Measurements from ENCODE around the gene MYBPC3. TPM values are rescaled to one million over a fixed set of nuclear protein-coding genes. Genes with fewer than 3 reads are reported as not detected.
"Not testable (repeated sequence)": the region's sequence is repeated elsewhere in the genome, so short reads cannot be mapped to it uniquely, and the experiment has no call there.

Gene MYBPC3
- total RNA-seq, 1 donor from 2014 or later: 0.48 TPM

DNA sequence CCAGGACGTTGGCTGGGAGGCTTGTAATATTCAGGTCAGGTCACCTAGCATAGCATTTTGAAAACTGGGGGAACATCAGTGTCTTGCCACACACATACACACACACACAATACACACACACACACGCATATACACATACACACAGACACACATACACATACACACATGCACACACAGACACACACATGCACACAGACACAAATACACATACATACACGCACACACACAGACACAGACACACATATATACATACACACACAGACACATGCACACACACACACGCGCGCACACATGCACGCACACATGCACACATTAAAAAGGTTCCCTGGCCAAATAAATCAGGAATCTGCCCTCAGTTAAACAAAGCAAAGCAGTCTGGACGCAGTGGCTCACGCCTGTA is 12.5 kb downstream of the MYBPC3 start:
- DNase-seq (ENCODE audit: low spot score): no peak

DNA sequence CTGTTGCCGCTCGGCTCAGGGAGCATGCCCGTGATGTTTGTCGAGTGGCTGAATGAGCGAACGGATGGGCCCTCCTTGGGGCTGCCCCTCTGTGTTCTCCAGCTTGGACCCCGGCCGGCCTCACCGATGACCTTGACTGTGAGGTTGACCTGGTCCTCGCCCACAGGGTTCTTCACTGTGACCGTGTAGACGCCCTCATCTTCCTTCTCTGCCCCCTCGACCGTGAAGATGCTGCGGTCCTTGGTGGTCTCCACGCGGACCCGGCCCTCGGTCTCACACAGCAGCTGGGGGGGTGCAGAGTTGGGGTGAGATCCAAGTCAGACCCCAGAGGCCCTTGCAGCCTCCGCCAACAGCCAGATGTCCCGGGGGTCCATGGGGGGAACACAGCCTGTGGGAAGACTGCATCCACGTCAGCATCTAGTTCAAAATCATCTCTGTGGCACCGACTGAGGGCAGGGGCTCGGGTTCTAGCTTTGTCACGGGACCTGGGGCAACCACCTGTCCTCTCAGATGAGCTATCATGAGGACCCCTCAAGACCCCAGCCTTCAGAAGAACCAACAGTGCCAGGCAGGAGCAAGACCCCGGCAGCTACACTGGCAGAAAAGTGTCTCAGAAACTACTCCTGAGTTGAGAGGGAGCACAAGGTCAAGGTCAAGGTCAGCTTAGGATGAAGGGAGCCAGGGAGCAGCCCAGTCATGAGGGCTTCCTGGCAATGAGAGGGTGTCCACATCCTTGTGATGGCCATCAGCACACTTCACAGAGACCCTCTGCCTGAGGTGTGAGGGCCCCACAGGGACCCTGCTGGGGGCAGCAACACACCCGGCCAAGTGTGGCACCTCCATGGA is 13.9 kb downstream of the MYBPC3 start:
- DNase-seq (ENCODE audit: low spot score): no peak

- no peak for DNase-seq (ENCODE audit: low spot score)
Observed at GRCh38 chr11:47337229-47337924, 15.1 kb downstream of the MYBPC3 start.

DNA sequence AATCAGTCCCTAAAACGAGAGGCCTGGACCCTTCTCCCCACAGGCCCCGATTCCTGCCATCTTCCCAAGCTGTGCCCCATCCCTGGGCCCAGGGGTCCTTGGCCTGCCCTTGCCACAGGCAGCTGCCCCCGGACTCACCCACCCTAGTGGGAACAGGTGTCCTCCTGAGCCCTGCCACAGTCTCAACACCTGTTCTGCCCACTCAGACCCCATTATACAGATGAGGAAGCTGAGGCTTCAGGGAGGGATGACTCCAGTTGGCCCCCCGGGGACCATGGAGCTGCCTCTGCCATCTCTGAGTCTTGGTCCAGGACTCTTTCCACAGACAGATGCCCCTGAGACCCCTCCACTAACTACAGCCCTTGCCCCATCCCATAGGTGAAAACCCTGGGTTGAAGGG is 15.9 kb downstream of the MYBPC3 start:
- no peak for DNase-seq (ENCODE audit: low spot score)

DNA sequence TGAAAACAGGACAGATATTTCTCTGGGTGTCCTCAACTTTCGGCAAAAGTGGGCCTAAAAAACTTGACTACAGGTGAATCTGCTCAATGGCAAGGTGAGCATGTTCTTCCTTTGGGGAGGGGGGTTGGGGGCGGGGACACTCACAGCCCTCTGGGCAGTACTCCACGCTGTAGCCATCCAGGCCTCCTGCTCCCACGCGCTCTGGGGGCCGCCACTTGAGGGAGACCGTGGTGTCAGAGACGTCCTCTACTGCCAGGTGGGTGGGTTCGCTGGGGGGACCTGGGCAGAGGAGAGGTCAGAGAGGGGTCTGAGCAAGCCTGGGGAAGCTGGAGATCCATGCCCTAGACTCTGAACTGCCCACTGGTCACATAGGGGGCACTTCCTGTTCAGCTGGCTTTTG is 16.8 kb downstream of the MYBPC3 start:
- DNase-seq (ENCODE audit: low spot score): no peak

- DNase-seq (ENCODE audit: low spot score): not testable (repeated sequence)
Observed at GRCh38 chr11:47334699-47335411, 17.6 kb downstream of the MYBPC3 start.

DNA sequence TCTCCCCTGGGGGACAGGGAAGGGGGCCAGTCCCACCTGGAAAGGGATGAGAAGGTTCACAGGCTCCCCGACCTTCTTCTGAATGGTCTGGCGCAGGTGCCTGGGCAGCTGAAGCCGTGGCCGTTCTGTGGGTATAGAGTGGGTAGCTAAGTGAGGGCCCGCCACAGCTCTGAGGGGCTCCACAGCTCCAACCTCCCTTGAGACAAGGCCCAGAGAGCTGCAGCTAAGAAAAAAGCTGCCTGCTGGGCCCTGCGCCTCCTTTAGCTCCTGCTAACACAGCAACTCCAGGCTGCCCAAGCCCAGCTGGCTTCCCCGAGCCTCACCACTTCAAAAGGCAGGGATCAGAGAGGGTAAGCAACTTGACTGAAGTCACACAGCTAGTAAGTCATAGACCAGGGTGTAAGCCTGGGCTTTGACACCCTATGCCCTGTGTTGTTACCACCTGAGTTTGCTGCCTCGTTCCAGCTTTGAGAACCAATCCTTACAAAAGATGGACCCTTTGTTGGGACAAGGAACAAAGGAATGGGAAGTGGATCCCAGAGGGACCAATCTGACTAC is 18.5 kb downstream of the MYBPC3 start:
- no peak for DNase-seq (ENCODE audit: low spot score)

DNA sequence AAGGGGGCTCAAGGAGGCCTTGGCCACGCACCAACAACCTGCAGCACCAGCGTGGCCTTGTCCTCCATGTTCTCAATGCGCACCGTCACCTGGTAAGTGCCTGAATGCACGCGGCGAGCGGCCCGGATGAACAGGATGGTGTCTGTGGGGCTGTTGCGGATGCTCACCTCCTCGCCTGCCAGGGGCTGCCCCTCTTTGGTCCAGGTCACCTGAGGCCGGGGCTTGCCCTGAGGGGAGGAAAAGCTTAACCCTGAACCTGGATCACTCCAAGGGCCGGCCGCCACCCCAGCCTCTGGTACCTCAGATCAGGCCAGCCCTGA is 19.0 kb downstream of the MYBPC3 start:
- no peak for DNase-seq (ENCODE audit: low spot score)

- DNase-seq (ENCODE audit: low spot score): no peak
Observed at GRCh38 chr11:47332791-47333525, 19.5 kb downstream of the MYBPC3 start.

DNA sequence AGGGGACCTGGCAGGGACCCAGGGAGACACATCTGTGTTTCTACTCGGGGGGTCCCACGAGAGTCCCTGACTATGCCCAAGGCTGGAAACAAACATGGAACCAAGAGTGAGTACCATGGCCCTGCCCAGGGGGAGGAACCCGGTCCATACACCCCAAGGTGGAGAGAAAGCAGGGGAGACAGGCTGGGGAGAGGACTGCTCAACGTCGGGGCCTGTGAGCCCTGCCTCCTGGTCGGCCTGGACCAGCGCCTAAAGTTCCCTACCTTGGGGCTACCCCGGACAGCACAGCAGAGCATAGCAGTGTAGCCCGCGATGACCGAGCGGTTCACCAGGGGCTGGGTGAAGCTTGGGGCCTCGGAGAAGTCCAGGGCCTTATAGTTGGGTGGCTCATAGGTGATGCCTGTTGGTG is 20.2 kb downstream of the MYBPC3 start:
- DNase-seq (ENCODE audit: low spot score): no peak

GRCh38 chr11:47331454-47332302 is 20.8 kb downstream of the MYBPC3 start:
- DNase-seq (ENCODE audit: low spot score): no peak

GRCh38 chr11:47329987-47330931 is 22.2 kb downstream of the MYBPC3 start:
- DNase-seq (ENCODE audit: low spot score): no peak

DNA sequence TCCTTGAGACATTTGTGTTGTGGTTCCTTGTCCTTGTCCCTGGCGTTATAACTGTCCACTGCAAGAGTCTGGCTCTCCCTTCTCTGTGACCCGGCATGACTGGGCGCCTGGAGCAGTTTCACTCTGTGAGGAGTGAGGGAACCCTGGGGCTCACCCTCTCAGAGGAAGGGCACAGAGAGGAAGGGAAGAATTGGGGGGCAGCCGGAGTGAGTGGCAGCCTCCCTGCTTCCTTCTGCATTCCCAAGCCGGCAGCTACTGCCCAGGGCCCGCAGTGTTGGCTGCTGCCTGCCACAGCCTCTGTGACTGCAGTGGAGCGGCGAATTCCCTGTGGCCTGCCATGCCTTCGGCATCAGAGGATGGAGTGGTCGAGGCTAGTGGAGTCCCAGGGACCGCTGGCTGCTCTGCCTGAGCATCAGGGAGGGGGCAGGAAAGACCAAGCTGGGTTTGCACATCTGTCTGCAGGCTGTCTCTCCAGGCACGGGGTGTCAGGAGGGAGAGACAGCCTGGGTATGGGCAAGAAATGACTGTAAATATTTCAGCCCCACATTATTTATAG is 23.0 kb downstream of the MYBPC3 start:
- no peak for DNase-seq (ENCODE audit: low spot score)

DNA sequence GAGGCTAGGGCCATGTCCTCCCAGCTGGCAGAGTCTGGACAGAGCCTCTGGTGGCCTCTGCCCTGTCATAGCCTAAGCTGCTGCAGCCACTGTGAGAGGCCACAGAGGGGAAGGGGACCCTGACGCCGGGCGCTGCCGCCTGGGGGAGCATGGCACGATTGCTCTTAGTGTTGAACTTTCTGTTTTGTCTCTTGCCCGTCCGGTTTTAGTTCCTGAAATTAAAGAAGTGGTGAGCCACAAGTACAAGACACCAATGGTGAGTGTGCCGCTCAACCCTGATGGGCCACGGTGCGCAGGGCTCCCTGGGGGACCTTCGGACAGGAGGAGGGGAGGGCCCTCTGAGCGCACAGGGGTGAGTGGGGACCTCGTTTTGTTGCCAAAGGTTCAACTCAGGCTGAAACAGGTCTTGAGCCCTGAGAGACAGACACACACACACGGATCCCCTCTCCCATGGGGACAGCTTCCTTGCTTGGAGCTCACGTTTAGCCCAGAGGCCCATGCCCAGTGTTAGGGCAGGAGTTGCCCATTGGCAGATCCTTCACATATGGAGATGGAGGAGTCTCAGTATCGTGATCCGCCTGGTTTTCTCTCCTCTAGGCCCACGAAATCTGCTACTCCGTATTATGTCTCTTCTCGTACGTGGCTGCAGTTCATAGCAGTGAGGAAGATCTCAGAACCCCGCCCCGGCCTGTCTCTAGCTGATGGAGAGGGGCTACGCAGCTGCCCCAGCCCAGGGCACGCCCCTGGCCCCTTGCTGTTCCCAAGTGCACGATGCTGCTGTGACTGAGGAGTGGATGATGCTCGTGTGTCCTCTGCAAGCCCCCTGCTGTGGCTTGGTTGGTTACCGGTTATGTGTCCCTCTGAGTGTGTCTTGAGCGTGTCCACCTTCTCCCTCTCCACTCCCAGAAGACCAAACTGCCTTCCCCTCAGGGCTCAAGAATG is 23.8 kb downstream of the MYBPC3 start:
- no peak for DNase-seq (ENCODE audit: low spot score)

DNA sequence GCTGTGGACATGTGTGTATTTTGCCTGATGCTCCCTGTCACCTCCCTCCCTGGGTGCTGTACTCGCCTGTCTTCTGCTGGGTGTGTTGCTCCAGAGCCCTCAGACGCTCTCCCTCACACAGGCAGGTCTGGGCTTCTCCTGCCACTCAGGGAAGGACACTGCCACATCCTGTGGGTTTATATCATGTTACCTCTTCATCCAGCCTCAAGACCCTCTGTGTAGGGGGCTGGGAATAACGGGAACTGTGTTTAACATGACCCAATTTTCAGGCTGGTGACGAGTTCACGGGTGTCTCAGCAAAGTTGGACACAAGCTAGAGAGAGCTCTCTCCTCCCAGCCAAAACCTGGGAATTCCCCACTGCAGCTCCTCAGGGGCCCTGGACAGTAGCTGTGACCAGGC is 24.6 kb downstream of the MYBPC3 start:
- no peak for DNase-seq (ENCODE audit: low spot score)

- DNase-seq (ENCODE audit: low spot score): no peak
Observed at GRCh38 chr11:47327025-47327424, 25.5 kb downstream of the MYBPC3 start.

GRCh38 chr11:47326198-47326597 is 26.3 kb downstream of the MYBPC3 start:
- peak; percentile 49 for DNase-seq (ENCODE audit: low spot score)

Data from mesenteric fat pad (tissue), 1 donor.